Mesenchymal stem cell (in vitro differentiated cells and primary cell): ENCODE measurements around the gene AGPAT4.
"Not testable (repeated sequence)": the region's sequence is repeated elsewhere in the genome, so short reads cannot be mapped to it uniquely, and the experiment has no call there.

Source experiments
- DNase-seq: peaks from one replicate; pipeline ENCODE4 v3.0.0-alpha.2; 2013
- H2AFZ ChIP-seq: one replicate; pipeline ENCODE4 v1.6.1; 2013; ENCODE audit warnings: low read depth, mild to moderate bottlenecking, control low read depth, inconsistent platforms, low read length, moderate library complexity
- H2AK5ac ChIP-seq: 2 replicates; pipeline ENCODE4 v1.6.1; 2013; ENCODE audit warnings: low read length, moderate library complexity, mild to moderate bottlenecking, inconsistent platforms; ENCODE audit not compliant: severe bottlenecking
- H2BK120ac ChIP-seq: one replicate; pipeline ENCODE4 v1.6.1; 2013; ENCODE audit warnings: low read depth, mild to moderate bottlenecking, inconsistent platforms, low read length, moderate library complexity
- H2BK12ac ChIP-seq, 2 experiments: one replicate each; pipeline ENCODE4 v1.6.1; 2013; ENCODE audit warnings: inconsistent platforms in 2 of 2, low read length in 2 of 2, mild to moderate bottlenecking in 2 of 2, moderate library complexity in 2 of 2, control low read depth in 1 of 2
- H2BK15ac ChIP-seq: one replicate; pipeline ENCODE4 v1.6.1; 2013; ENCODE audit warnings: mild to moderate bottlenecking, low read depth, inconsistent platforms; ENCODE audit not compliant: poor library complexity, severe bottlenecking
- H2BK5ac ChIP-seq: 2 replicates; pipeline ENCODE4 v1.6.1; 2013; ENCODE audit warnings: low read depth, mild to moderate bottlenecking, low read length, control low read depth, inconsistent platforms; ENCODE audit not compliant: poor library complexity, severe bottlenecking
- H3K14ac ChIP-seq, 2 experiments: one replicate each; pipeline ENCODE4 v1.6.1; 2013; ENCODE audit warnings: inconsistent platforms in 2 of 2, low read length in 2 of 2, control low read depth in 1 of 2, mild to moderate bottlenecking in 1 of 2, moderate library complexity in 1 of 2
- H3K18ac ChIP-seq, 2 experiments: one replicate each; pipeline ENCODE4 v1.6.1; 2013; ENCODE audit warnings: inconsistent platforms in 2 of 2, low read length in 2 of 2, control low read depth in 1 of 2, low read depth in 1 of 2, mild to moderate bottlenecking in 1 of 2
- H3K23ac ChIP-seq, 2 experiments: one replicate each; pipeline ENCODE4 v1.6.1; 2013; ENCODE audit warnings: inconsistent platforms in 2 of 2, low read length in 2 of 2, mild to moderate bottlenecking in 2 of 2, moderate library complexity in 2 of 2, control low read depth in 1 of 2
- H3K27ac ChIP-seq: 2 replicates; pipeline ENCODE4 v1.5.1; 2013; ENCODE audit warnings: mild to moderate bottlenecking, moderate library complexity, low read length, control low read depth, inconsistent platforms; ENCODE audit not compliant: poor library complexity, severe bottlenecking
- H3K27me3 ChIP-seq, 2 experiments: 2 replicates each; pipeline versions ENCODE4 v1.6.1 to v1.7.0; 2013; ENCODE audit warnings: low read length in 2 of 2, mild to moderate bottlenecking in 2 of 2, moderate library complexity in 2 of 2, control low read depth in 1 of 2, inconsistent platforms in 1 of 2; ENCODE audit not compliant: control insufficient read depth in 1 of 2, insufficient read depth in 1 of 2
- H3K36me3 ChIP-seq, 2 experiments: 2 replicates each; pipeline versions ENCODE4 v1.6.1 to v1.7.0; 2013; ENCODE audit warnings: low read length in 2 of 2, control low read depth in 1 of 2, inconsistent platforms in 1 of 2, low read depth in 1 of 2, mild to moderate bottlenecking in 1 of 2; ENCODE audit not compliant: insufficient read depth in 2 of 2, control insufficient read depth in 1 of 2
- H3K4ac ChIP-seq, 2 experiments: one replicate each; pipeline ENCODE4 v1.6.1; 2013; ENCODE audit warnings: inconsistent platforms in 2 of 2, low read length in 2 of 2, mild to moderate bottlenecking in 2 of 2, moderate library complexity in 2 of 2, control low read depth in 1 of 2, low read depth in 1 of 2
- H3K4me1 ChIP-seq: 2 replicates; pipeline ENCODE4 v1.6.1; 2013; ENCODE audit warnings: low read depth, low read length, control low read depth; ENCODE audit not compliant: control insufficient read depth, insufficient read depth
- H3K4me2 ChIP-seq: 2 replicates; pipeline ENCODE4 v1.6.1; 2013; ENCODE audit warnings: low read length, mild to moderate bottlenecking, inconsistent platforms; ENCODE audit not compliant: poor library complexity, severe bottlenecking
- H3K4me3 ChIP-seq, 2 experiments: 2 replicates each; pipeline versions ENCODE4 v1.5.1 to v1.7.0; 2013; ENCODE audit warnings: low read length in 2 of 2, mild to moderate bottlenecking in 2 of 2, control low read depth in 1 of 2, low read depth in 1 of 2; ENCODE audit not compliant: insufficient read depth in 1 of 2
- H3K79me1 ChIP-seq: replicated peaks from 2 replicates; pipeline ENCODE4 v1.6.1; 2013; ENCODE audit warnings: mild to moderate bottlenecking, control low read depth, low read length, inconsistent platforms; ENCODE audit not compliant: poor library complexity, severe bottlenecking
- H3K9ac ChIP-seq: 2 replicates; pipeline ENCODE4 v1.7.0; 2013; ENCODE audit warnings: mild to moderate bottlenecking, low read length, moderate library complexity
- H3K9me3 ChIP-seq: 2 replicates; pipeline ENCODE4 v1.7.0; 2013; ENCODE audit warnings: mild to moderate bottlenecking, low read length; ENCODE audit not compliant: control insufficient read depth
- H4K8ac ChIP-seq: one replicate; pipeline ENCODE4 v1.6.1; 2013; ENCODE audit warnings: inconsistent platforms, mild to moderate bottlenecking, low read length, moderate library complexity
- H4K91ac ChIP-seq: one replicate; pipeline ENCODE4 v1.6.1; 2013; ENCODE audit warnings: mild to moderate bottlenecking, low read length, inconsistent platforms
- WGBS: methylation state at CpG from one replicate; pipeline ENCODE4 v1.1.7; 2013; ENCODE audit warnings: mixed read lengths; 5-methylcytosine and 5-hydroxymethylcytosine counted together

Gene AGPAT4

GRCh38 chr6:161125591-161125990 lies 148.3 kb downstream of the AGPAT4 start:
- Histone ChIP-seq H2BK5ac (no peak overlapping the region), H3K36me3 (peaks cover 18 to 65% of the 10 kb centered on the region in 2 experiments), H3K4me2 (no peak overlapping the region), H3K4ac (no peak overlapping the region), H3K27me3 (no peaks in the 10 kb centered on the region), H3K18ac (no peak overlapping the region), H4K91ac (no peak overlapping the region), H3K23ac (no peak overlapping the region), H3K27ac (no peak overlapping the region), H3K79me1 (peaks cover 7% of the 10 kb centered on the region), H3K4me3 (no peak overlapping the region), H3K14ac (no peak overlapping the region), H2BK12ac (no peak overlapping the region), H4K8ac (no peak overlapping the region), H3K4me1 (no peaks in the 10 kb centered on the region), H3K9me3 (peaks cover 34% of the 10 kb centered on the region), H2BK120ac (no peak overlapping the region), H3K9ac (no peak overlapping the region), H2AK5ac (no peak overlapping the region), H2BK15ac (no peak overlapping the region), H2AFZ (no peak overlapping the region)
- WGBS, result 0% methylated on average over 1 of the region's 2 CpGs
- DNase-seq, result peak; percentile 34

DNA sequence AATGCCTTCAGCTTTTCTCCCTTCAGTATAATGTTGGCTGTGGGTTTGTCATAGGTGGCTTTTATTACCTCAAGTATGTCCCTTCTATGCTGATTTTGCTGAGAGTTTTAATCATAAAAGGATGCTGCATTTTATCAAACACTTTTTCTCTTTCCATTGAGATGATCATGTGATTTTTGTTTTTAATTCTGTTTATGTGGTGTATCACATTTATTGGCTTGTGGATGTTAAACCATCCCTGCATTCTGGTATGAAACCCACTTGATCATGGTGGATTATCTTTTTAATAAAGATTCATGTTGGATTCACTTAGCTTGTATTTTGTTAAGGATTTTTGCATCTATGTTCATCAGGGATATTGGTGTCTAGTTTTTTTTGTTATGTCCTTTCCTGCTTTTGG lies 150.5 kb downstream of the AGPAT4 start:
- H3K79me1 ChIP-seq, H2AFZ ChIP-seq: not testable (repeated sequence)
- H3K9me3 ChIP-seq, result peaks cover 34% of the 10 kb centered on the region

GRCh38 chr6:161117942-161118341 lies 155.9 kb downstream of the AGPAT4 start:
- Histone ChIP-seq H3K79me1 (peaks cover 2% of the 10 kb centered on the region), H2AFZ (no peak overlapping the region), H3K23ac (no peak overlapping the region), H2BK5ac (no peak overlapping the region), H3K18ac (no peak overlapping the region), H3K27me3 (no peaks in the 10 kb centered on the region), H2BK120ac (no peak overlapping the region), H2AK5ac (no peak overlapping the region), H3K4me1 (no peaks in the 10 kb centered on the region), H3K27ac (no peak overlapping the region), H2BK15ac (no peak overlapping the region), H3K36me3 (peaks cover 15 to 90% of the 10 kb centered on the region in 2 experiments), H3K9me3 (peaks cover 25% of the 10 kb centered on the region), H3K14ac (no peak overlapping the region), H4K8ac (no peak overlapping the region), H3K4me3 (no peak overlapping the region), H2BK12ac (no peak overlapping the region), H3K4ac (no peak overlapping the region), H3K4me2 (no peak overlapping the region), H4K91ac (no peak overlapping the region), H3K9ac (no peak overlapping the region)
- no CpG with 5 or more reads among the region's 2 CpGs for WGBS
- DNase-seq, result no peak

More for the DNA sequence above, 150.5 kb downstream of the AGPAT4 start:
- not testable (repeated sequence) for H3K4me1 ChIP-seq, H2BK12ac ChIP-seq, H3K9ac ChIP-seq, H3K18ac ChIP-seq, H3K14ac ChIP-seq, H3K23ac ChIP-seq, H3K27ac ChIP-seq, H4K8ac ChIP-seq, H3K27me3 ChIP-seq, H2BK5ac ChIP-seq, H2BK120ac ChIP-seq, H3K4me3 ChIP-seq, H2AK5ac ChIP-seq, H3K4ac ChIP-seq, H2BK15ac ChIP-seq, H3K4me2 ChIP-seq, H4K91ac ChIP-seq, DNase-seq
- peaks cover 10 to 69% of the 10 kb centered on the region in 2 experiments for H3K36me3 ChIP-seq

DNA sequence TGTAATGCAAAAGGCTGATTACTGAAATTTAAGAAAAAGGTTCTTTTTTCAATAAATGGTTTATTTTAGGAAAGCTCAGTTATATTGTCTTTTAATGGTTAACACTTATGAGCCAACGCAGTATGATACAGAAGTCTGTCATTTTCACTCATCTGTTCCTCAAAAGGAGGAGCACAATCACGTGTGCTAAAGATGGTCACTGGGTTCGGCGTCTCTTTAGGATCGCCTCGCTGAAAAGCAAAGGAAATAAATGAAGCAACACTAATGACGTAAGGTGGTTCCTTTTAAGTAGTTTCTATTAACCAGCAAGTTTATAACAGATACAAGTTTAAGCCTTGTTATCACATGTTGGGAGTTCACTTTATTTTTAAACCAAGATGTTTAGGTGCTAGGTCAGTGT lies 156.6 kb downstream of the AGPAT4 start:
- Histone ChIP-seq H2BK12ac (no peak overlapping the region), H2BK15ac (no peak overlapping the region), H3K23ac (no peak overlapping the region), H2BK5ac (no peak overlapping the region), H3K79me1 (peaks cover 2% of the 10 kb centered on the region), H3K14ac (no peak overlapping the region), H3K27me3 (no peaks in the 10 kb centered on the region), H4K8ac (no peak overlapping the region), H3K9ac (no peak overlapping the region), H3K4me2 (no peak overlapping the region), H3K18ac (no peak overlapping the region), H3K4ac (no peak overlapping the region), H3K27ac (no peak overlapping the region), H3K36me3 (peaks cover 18 to 90% of the 10 kb centered on the region in 2 experiments), H2BK120ac (no peak overlapping the region), H2AK5ac (no peak overlapping the region), H3K4me3 (no peak overlapping the region), H3K4me1 (no peaks in the 10 kb centered on the region), H3K9me3 (peaks cover 19% of the 10 kb centered on the region), H2AFZ (no peak overlapping the region), H4K91ac (no peak overlapping the region)
- WGBS, result 94% methylated on average over 6 of the region's 7 CpGs
- DNase-seq, result no peak
